Left lung (tissue), 10 donors: ENCODE data around the gene FAM156B. TPM values are rescaled to one million over a fixed set of nuclear protein-coding genes. Genes with fewer than 3 reads are reported as not detected.
A peak's percentile ranks its signal among the peaks of the same experiment; 100 is the strongest.
"Not testable (repeated sequence)": the region's sequence is repeated elsewhere in the genome, so short reads cannot be mapped to it uniquely, and the experiment has no call there.

ENCODE experiments used
- ATAC-seq: fragments of 200-7000 bp; cut with Tn5 transposase; one replicate; pipeline ENCODE4 v1.9.1; 2020; ENCODE audit warnings: moderate library complexity
- DNase-seq, 4 donors: peaks; one replicate each; pipeline ENCODE4 v3.0.0-alpha.2; 2013 to 2020
- H3K27ac ChIP-seq, 2 donors: fragments of 200-600 bp; sonication (generic) in 1 of 2; one replicate each; pipeline versions ENCODE4 v1.5.0 to v1.8.0; 2020 to 2021
- H3K27me3 ChIP-seq, 2 donors: fragments of 200-600 bp; sonication (generic) in 1 of 2; one replicate each; pipeline versions ENCODE4 v1.5.0 to v1.8.0; 2020 to 2021
- H3K36me3 ChIP-seq, 2 donors: fragments of 200-600 bp; sonication (generic) in 1 of 2; one replicate each; pipeline versions ENCODE4 v1.5.0 to v1.8.0; 2020 to 2021
- H3K4me1 ChIP-seq, 2 donors: fragments of 200-600 bp; one replicate each; pipeline ENCODE4 v1.8.0; 2021
- H3K4me3 ChIP-seq, 2 donors: fragments of 200-600 bp; sonication (generic) in 1 of 2; one replicate each; pipeline versions ENCODE4 v1.5.0 to v1.8.0; 2020 to 2021; ENCODE audit warnings: mild to moderate bottlenecking in 1 of 2
- H3K9me3 ChIP-seq, 2 donors: fragments of 200-600 bp; sonication (generic) in 1 of 2; one replicate each; pipeline versions ENCODE4 v1.5.0 to v1.8.0; 2020 to 2021
- CTCF ChIP-seq, 2 donors: fragments of 200-600 bp; sonication (generic) in 1 of 2; IDR thresholded peaks; one replicate each; pipeline versions ENCODE4 v1.5.0 to v1.8.0; 2021; ENCODE audit warnings: antibody characterized with exemption in 2 of 2
- intact Hi-C, 2 donors: fragments of 100-400 bp; cut with DNase I; formaldehyde crosslinking; loops; one replicate each; pipeline versions ENCODE4 v1.11.2 to v1.14.2; 2022
- polyA plus RNA-seq, 6 donors: library from polyadenylated mRNA; unstranded; fragments of 120-200 nt; gene quantifications; one replicate each; pipeline ENCODE4 v1.2.1, GENCODE V29; 2013; ENCODE audit not compliant: insufficient read length in 6 of 6
- total RNA-seq, 2 donors: library from RNA; stranded (reverse); fragmentation: NEBNext Ultra II Directional; extraction: Animal tissue kit (Norgen Biotek cat#: 25700); gene quantifications; one replicate each; pipeline ENCODE4 v1.2.1, GENCODE V29; 2021
- donor health status: DM: no; HTN: yes; CAD: no.
- donor health status: DM: no; HTN: no; CAD: no.

The FAM156B gene
- total and polyA plus RNA-seq, 8 donors, result 11.2 to 31.7 (median 23.7) TPM

GRCh38 chrX:52906072-52906471 is 8.9 kb downstream of the FAM156B start:
- H3K4me3 ChIP-seq, H3K27me3 ChIP-seq, H3K4me1 ChIP-seq, H3K36me3 ChIP-seq, DNase-seq, H3K9me3 ChIP-seq, intact Hi-C loops, H3K27ac ChIP-seq: not testable (repeated sequence)
- ATAC-seq, result peak; percentile 35

- intact Hi-C loops, H3K9me3 ChIP-seq, H3K27ac ChIP-seq, H3K4me3 ChIP-seq, ATAC-seq, H3K27me3 ChIP-seq, DNase-seq, H3K4me1 ChIP-seq, H3K36me3 ChIP-seq: not testable (repeated sequence)
Observed at GRCh38 chrX:52907137-52907536, 10.0 kb downstream of the FAM156B start.

GRCh38 chrX:52907900-52908299 is 10.8 kb downstream of the FAM156B start:
- not testable (repeated sequence) for H3K36me3 ChIP-seq

GRCh38 chrX:52909313-52909969 is 12.3 kb downstream of the FAM156B start:
- H3K27me3 ChIP-seq, DNase-seq, H3K27ac ChIP-seq, H3K4me1 ChIP-seq, intact Hi-C loops, H3K36me3 ChIP-seq, H3K4me3 ChIP-seq, H3K9me3 ChIP-seq: not testable (repeated sequence)
- peak; percentile 41 for ATAC-seq

More at GRCh38 chrX:52907900-52908299, 10.8 kb downstream of the FAM156B start:
- H3K4me3 ChIP-seq, H3K27ac ChIP-seq, H3K9me3 ChIP-seq, H3K27me3 ChIP-seq, DNase-seq, H3K4me1 ChIP-seq, ATAC-seq, intact Hi-C loops: not testable (repeated sequence)

- H3K4me3 ChIP-seq, ATAC-seq, H3K36me3 ChIP-seq, H3K27ac ChIP-seq, H3K4me1 ChIP-seq, DNase-seq, intact Hi-C loops, H3K27me3 ChIP-seq, H3K9me3 ChIP-seq: not testable (repeated sequence)
Observed at GRCh38 chrX:52913681-52914080, 16.6 kb downstream of the FAM156B start.

GRCh38 chrX:52914704-52915103 is 17.6 kb downstream of the FAM156B start:
- ATAC-seq, H3K27ac ChIP-seq, H3K27me3 ChIP-seq, H3K9me3 ChIP-seq, H3K36me3 ChIP-seq, H3K4me1 ChIP-seq, DNase-seq, H3K4me3 ChIP-seq, intact Hi-C loops: not testable (repeated sequence)

- DNase-seq (peak in 1 of 4 donors; percentile 33), ATAC-seq (peak; percentile 40)
- Histone ChIP-seq H3K27me3 (no peaks in the 10 kb centered on the region), H3K36me3 (no peaks in the 10 kb centered on the region), H3K4me1 (peaks cover 0 to 13% of the 10 kb centered on the region in 2 donors), H3K27ac (peak overlapping the region; percentile 5 to 57), H3K9me3 (no peaks in the 10 kb centered on the region), H3K4me3 (no peak overlapping the region)
- no peak for TF ChIP-seq CTCF (IDR thresholded peaks at IDR 0.05)
- intact Hi-C loops, result no loop called here
Observed at GRCh38 chrX:52923781-52924241, 26.7 kb downstream of the FAM156B start.

- H3K36me3 ChIP-seq, ATAC-seq, DNase-seq, H3K9me3 ChIP-seq, H3K4me1 ChIP-seq, H3K27ac ChIP-seq, intact Hi-C loops, H3K27me3 ChIP-seq, H3K4me3 ChIP-seq: not testable (repeated sequence)
Observed at GRCh38 chrX:52930214-52930613, 33.1 kb downstream of the FAM156B start.

- Histone ChIP-seq H3K27ac (no peak overlapping the region), H3K4me1 (peaks cover 0 to 5% of the 10 kb centered on the region in 2 donors), H3K27me3 (no peaks in the 10 kb centered on the region), H3K4me3 (no peak overlapping the region), H3K9me3 (no peaks in the 10 kb centered on the region), H3K36me3 (no peaks in the 10 kb centered on the region)
- no peak for ATAC-seq
- TF ChIP-seq CTCF (IDR thresholded peaks at IDR 0.05), result no peak
- intact Hi-C loops, result no loop called here
- no peak for DNase-seq
Observed at GRCh38 chrX:52933213-52933612, 36.1 kb downstream of the FAM156B start.
